Activated CD4-positive, alpha-beta T cell treated with anti-CD3 and anti-CD28 coated beads, Interleukin-2, amount 10 ng/mL, durations not matched to agents 24 days and 14 days (primary cell): ENCODE data around the gene GBGT1. TPM values are rescaled to one million over a fixed set of nuclear protein-coding genes. Genes with fewer than 3 reads are reported as not detected.
A peak's percentile ranks its signal among the peaks of the same experiment; 100 is the strongest.

Source experiments
- DNase-seq: peaks from one replicate; pipeline ENCODE4 v3.0.0; 2022
- H3K27ac Mint-ChIP-seq: one replicate; pipeline ENCODE4 v1.8.0; 2022; ENCODE audit warnings: mild to moderate bottlenecking, mixed read lengths
- H3K27me3 Mint-ChIP-seq: one replicate; pipeline ENCODE4 v1.8.0; 2022; ENCODE audit warnings: mixed read lengths
- H3K36me3 Mint-ChIP-seq: one replicate; pipeline ENCODE4 v1.8.0; 2022; ENCODE audit warnings: low read depth, mild to moderate bottlenecking, mixed read lengths
- H3K4me1 Mint-ChIP-seq: one replicate; pipeline ENCODE4 v1.8.0; 2021; ENCODE audit warnings: mixed read lengths
- H3K4me3 Mint-ChIP-seq: one replicate; pipeline ENCODE4 v1.8.0; 2022; ENCODE audit warnings: mild to moderate bottlenecking, moderate library complexity, mixed read lengths
- H3K9me3 Mint-ChIP-seq: one replicate; pipeline ENCODE4 v1.8.0; 2021; ENCODE audit warnings: mixed read lengths
- intact Hi-C: fragments of 100-400 bp; cut with micrococcal nuclease; formaldehyde crosslinking; loops from one replicate; pipeline ENCODE4 v1.15.1; 2023
- total RNA-seq: library from RNA; stranded (reverse); gene quantifications from 2 replicates; pipeline ENCODE4 v1.2.3, GENCODE V29; 2022

Gene GBGT1
- total RNA-seq, 1 donor from 2014 or later, result 8.2 TPM

DNA sequence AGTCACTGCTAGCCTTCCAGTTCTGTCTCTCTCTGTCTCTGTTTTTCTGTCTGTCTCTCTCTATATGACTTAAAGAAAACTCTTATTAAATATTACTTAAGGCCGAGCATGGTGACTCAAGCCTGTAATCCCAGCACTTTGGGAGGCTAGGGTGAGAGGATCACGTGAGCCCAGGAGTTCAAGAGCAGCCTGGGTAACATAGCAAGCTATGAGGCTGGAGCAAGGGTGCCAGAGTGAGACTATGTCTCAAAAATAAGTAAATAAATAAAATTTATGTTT lies 1.7 kb upstream of the GBGT1 start:
- H3K9me3 Mint-ChIP-seq, result no peaks in the 10 kb centered on the region
- intact Hi-C loops, result no loop called here
- H3K27me3 Mint-ChIP-seq, result peaks cover 4% of the 10 kb centered on the region
- no peaks in the 10 kb centered on the region for H3K36me3 Mint-ChIP-seq
- peaks cover 4% of the 10 kb centered on the region for H3K4me1 Mint-ChIP-seq
- no peak overlapping the region for H3K27ac Mint-ChIP-seq
- DNase-seq, result no peak
- no peak overlapping the region for H3K4me3 Mint-ChIP-seq

DNA sequence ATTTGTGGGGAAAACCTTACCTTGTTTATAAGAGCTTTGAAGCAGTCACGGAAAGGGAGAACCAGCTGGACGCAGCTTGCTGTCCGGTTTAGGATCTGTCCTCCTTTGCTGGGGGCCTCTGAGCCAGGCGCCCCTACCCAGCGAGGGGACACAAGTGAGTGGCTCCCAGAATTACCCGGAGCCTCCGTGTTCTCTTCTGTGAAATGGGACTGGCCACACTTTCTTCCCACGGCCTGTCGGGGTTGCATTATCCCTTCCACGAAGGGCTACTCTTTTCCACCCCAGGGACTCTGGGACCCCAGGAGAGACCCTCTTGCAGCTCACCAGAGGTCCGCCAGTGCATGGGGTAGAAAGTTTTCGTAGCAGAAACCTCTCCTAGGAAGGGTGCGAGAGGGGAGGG lies 477 bp upstream of the GBGT1 start:
- intact Hi-C loops, result no loop called here
- Mint-ChIP-seq H3K27me3 (peaks cover 4% of the 10 kb centered on the region), H3K4me1 (peaks cover 4% of the 10 kb centered on the region), H3K27ac (no peak overlapping the region), H3K4me3 (peak overlapping the region; percentile 84), H3K36me3 (peaks cover 4% of the 10 kb centered on the region), H3K9me3 (no peaks in the 10 kb centered on the region)
- DNase-seq, result no peak

DNA sequence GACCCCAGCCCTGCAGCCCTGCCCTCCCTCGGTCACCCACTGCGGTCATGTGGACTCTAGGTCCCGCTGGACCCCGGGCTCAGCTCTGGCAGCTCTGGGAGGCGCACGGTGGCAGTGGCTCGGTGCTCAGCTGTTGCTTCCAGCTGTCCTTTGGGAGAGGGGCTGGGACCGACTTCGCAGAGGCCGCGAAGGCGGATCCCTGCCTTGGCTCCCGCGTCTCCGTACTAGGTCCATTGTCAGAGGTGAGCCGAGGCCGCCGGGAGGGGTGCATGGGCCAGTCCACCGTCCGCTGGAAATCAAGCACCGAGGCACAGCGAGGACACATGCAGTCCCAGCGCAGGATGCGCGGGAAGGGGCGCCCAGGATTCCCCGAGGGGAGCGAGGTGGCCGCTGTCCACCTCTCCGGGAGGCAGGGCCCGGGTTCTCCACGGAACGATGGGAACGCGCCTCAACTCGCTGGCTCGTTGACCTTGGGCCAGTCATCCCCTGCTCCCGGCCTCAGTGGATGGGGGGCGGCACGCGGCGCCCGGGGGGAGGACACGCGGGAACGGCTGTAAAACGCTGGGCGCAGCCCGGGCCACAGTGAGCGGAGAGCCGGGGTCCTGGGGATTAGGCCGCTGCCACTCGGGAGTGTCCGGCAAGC lies 732 bp downstream of the GBGT1 start:
- Mint-ChIP-seq H3K4me1 (peaks cover 4% of the 10 kb centered on the region), H3K27me3 (peaks cover 4% of the 10 kb centered on the region), H3K4me3 (peak overlapping the region; percentile 84), H3K27ac (no peak overlapping the region), H3K9me3 (no peaks in the 10 kb centered on the region), H3K36me3 (peaks cover 4% of the 10 kb centered on the region)
- intact Hi-C loops, result no loop called here
- no peak for DNase-seq

DNA sequence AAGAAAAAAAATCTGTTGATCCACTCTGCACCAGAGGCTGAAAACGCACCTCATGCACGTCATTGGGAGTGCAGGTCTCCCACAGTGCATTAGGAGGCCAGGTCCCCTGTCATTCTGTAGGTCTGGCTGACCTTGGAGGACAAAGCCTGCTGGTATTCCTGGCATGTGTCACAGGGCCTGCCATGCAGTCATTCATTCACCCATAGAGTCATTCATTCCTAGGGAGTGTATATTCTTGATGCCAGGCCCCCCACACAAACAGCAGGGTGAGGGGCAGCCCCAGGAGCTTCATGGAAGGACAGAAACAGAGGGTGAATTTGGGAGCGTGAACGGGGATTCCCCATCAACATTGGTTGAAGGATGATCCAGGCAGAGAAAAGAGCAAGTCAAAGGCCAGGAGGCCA lies 2.2 kb downstream of the GBGT1 start:
- Mint-ChIP-seq H3K4me1 (peaks cover 4% of the 10 kb centered on the region), H3K27me3 (peaks cover 4% of the 10 kb centered on the region), H3K4me3 (peak overlapping the region; percentile 65), H3K27ac (no peak overlapping the region), H3K9me3 (no peaks in the 10 kb centered on the region), H3K36me3 (peaks cover 4% of the 10 kb centered on the region)
- intact Hi-C loops, result no loop called here
- no peak for DNase-seq

DNA sequence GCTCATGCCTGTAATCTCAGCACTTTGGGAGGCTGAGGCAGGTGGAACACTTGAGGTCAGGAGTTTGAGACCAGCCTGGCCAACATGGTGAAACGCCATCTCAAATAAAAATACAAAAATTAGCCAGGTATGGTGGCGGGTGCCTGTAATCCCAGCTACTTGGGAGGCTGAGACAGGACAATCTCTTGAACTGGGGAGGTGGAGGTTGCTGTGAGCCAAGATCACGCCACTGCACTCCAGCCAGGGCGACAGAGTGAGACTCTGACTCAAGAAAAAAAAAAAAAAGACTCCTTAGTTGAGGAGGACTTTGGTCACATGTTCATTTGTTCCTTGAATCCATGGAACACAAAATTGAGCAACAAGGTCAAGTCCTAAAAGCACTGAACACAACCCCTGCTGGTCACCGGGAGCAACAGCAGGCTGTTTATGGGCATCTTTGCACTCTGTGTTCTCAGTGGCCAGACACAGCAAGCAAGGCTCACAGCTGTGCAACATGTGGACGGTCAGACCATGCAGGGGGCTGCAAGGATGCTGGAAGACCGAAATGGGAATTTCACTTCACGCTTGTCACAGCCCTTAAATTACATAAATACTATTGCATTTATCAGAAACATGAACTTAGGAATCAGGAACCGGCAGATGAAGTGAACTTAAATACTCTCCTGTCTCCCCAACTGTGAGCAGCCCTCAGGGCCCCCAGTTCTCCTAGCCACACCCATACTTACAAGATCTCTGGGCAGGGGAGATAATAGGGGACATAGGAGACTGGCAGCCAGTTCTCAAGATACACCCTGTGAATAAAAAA lies 2.8 kb downstream of the GBGT1 start:
- peak; percentile 82 for DNase-seq
- Mint-ChIP-seq H3K27ac (no peak overlapping the region), H3K4me3 (peak overlapping the region; percentile 55), H3K36me3 (peaks cover 4% of the 10 kb centered on the region), H3K9me3 (no peaks in the 10 kb centered on the region), H3K27me3 (peaks cover 4% of the 10 kb centered on the region), H3K4me1 (peaks cover 4% of the 10 kb centered on the region)
- intact Hi-C loops, result no loop called here

DNA sequence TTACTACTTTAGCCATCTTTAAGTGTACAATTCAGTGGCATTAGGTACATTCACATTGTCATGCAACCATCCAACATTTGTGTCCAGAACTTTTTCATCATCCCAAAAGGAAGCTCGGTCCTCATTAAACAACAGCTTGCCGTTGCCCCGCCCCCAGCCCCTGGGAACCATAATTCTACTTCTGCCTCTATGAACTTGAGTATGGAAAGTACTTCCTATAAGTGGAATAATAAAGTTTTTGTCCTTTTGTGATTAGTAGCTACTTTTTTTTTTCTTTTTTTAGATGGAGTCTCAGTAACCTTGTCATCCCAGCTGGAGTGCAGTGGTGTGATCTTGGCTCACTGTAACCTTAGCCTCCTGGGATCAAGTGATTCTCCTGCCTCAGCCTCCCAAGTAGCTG lies 5.0 kb downstream of the GBGT1 start:
- no peaks in the 10 kb centered on the region for H3K9me3 Mint-ChIP-seq
- peaks cover 4% of the 10 kb centered on the region for H3K36me3 Mint-ChIP-seq
- no peak overlapping the region for H3K27ac Mint-ChIP-seq
- intact Hi-C loops, result no loop called here
- H3K27me3 Mint-ChIP-seq, result peaks cover 2% of the 10 kb centered on the region
- no peak overlapping the region for H3K4me3 Mint-ChIP-seq
- DNase-seq, result no peak
- peaks cover 2% of the 10 kb centered on the region for H3K4me1 Mint-ChIP-seq

DNA sequence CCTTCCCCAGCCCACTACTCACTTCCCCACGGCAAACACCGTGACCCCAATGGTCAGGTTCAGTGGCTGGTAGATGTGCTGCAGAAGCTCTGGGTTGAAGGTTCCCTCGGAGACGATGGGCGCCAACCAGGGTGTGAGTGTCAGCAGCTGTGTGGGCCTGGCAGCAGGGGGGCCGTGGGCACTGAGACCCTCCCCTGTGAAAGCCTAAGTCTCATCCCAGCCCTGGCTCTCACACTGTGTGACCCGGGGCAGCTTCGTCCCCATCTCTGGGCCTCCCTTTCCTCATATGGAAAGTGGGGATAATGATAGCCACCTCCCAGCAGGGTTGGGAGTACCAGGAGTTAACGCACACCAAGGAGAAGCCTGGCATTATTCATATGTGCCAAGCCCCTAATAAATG lies 8.6 kb downstream of the GBGT1 start:
- peaks cover 4% of the 10 kb centered on the region for H3K36me3 Mint-ChIP-seq
- no peaks in the 10 kb centered on the region for H3K9me3 Mint-ChIP-seq
- intact Hi-C loops, result no loop called here
- no peak for DNase-seq
- no peaks in the 10 kb centered on the region for H3K27me3 Mint-ChIP-seq
- no peaks in the 10 kb centered on the region for H3K4me1 Mint-ChIP-seq
- H3K4me3 Mint-ChIP-seq, result no peak overlapping the region
- H3K27ac Mint-ChIP-seq, result no peak overlapping the region

DNA sequence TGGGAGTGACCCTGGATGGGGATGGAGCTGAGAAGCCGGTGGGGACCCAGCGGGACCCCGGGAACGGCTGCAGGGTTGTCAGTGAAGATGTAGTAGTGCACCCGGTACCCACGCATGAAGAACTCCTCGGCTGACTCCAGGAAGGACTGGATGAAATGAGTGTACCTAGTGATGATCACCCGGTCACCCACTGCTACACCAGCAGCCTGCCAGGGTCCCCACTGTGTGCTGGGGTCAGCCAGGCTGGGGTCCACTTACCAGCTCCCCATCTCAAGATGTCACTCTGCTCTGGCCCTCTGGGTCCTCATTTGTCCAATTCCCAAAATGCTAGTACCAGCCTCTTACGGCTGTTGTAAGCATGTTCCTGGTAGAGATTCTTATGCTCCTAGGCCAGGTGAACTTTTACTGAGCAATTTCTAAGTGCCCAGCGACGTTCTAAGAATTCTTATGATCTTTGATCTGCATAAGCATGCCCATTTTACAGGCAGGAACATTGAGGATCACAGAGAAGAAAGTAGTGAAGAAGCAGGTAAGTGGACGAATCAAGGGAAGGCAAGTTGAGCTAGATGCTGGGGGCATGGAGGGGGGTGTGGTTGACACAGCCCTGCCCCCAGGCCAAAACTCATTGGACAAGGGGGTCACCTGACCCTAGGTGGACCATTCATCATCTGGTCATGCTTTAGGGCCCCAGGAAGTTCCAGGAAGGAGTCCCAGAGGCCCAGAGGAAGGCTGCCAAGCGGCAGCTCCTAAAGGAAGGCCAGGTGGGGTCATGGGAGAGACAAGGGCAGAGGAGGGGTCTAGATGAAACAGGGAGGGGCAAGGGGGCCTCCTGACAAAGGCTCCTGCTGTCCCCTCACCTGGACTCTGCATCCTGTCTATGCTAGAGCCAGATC lies 9.4 kb downstream of the GBGT1 start:
- intact Hi-C loops, result no loop called here
- Mint-ChIP-seq H3K4me3 (no peak overlapping the region), H3K36me3 (no peaks in the 10 kb centered on the region), H3K27me3 (no peaks in the 10 kb centered on the region), H3K9me3 (no peaks in the 10 kb centered on the region), H3K4me1 (peaks cover 2% of the 10 kb centered on the region), H3K27ac (no peak overlapping the region)
- DNase-seq, result no peak

DNA sequence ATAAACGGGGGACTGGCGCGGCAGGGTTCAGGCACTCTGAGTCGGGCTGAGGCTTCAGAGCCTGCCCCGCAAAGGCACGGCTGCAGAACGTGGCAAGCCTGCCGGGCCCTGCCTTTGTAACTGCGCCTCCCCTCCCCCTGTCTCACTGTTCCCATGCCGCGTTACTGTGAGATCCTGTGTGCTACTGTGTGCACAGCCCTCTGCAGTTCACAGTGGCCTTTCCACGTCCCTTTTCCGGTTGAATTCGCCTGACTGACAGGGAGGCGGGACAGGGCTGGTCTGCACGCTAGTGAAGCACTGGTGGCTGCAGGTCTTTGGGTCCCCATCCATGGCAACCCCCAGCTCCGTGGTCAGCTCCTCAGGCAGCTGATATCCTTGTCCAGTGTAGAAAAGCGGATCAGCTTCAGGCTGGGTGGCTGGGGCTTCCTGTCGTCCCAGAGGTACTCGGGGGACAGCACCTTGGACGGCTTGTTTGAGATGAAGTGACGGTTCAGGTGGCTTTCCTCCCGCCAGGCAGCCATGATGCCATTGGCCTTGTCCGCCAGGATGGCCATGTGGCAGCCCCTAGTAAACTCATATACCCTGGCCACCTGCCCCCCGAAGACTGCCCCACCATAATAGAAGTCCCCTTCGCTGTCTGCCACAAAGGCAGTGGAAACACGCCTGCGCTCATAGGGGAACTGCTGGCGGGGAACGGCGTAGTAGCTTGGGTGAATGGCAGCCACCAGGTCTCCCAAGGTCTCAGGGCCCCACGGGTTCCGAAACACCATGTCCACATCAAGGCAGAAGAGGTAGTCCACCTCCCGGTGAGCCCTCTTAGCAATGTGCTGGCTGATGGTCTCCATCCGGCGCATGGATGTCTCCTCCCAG lies 10.3 kb downstream of the GBGT1 start:
- intact Hi-C loops, result no loop called here

DNA sequence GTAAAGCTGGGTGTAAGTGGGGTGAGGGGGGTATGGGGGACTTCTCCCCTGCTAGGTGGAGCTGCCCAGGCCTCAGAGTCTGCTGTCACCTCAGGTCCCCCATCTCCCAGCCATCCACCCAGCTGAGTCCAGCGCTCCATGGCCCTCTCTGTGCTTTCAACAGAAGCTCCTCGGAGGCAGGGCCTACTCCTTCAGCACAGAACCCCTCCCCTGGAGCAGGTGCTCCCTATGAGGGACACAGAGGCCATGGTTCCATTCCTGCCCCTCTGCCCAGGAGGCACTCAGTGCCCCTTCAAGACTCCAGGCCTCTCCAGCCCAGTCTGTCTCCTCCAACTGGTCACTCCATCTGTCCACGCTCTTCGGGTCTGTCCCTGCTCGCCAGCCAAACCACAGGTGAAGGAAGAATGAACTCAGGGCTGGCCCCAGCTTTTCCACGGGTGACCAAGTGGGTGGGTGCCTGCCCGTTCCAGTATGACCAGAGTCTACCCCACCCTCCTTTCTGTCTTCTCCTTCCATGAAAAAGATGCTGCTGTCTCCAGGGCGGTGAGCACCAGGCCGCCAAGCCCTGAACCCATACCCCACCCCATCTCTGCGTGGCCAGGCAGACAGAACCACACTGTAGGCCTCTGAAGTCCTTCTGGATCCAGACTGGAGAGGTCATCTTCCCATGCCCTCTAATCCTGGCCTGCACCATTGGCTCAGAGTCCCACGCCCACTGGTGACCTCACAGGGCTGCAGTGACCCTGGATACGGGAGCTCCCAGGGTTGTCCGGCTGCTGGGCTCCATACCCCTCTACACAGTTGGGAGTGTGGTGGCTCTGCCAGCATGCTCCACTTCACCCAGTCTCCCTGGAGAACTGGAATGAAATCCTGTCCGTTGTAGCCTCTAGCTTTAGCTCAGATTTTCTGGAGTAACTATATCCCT lies 11.9 kb downstream of the GBGT1 start:
- H3K4me3 Mint-ChIP-seq, result peak overlapping the region; percentile 50
- peaks cover 7% of the 10 kb centered on the region for H3K36me3 Mint-ChIP-seq
- H3K9me3 Mint-ChIP-seq, result no peaks in the 10 kb centered on the region
- DNase-seq, result no peak
- H3K27ac Mint-ChIP-seq, result no peak overlapping the region
- H3K4me1 Mint-ChIP-seq, result peaks cover 11% of the 10 kb centered on the region
- intact Hi-C loops, result no loop called here
- H3K27me3 Mint-ChIP-seq, result no peaks in the 10 kb centered on the region

More for the DNA sequence above, 10.3 kb downstream of the GBGT1 start:
- Mint-ChIP-seq H3K36me3 (no peaks in the 10 kb centered on the region), H3K27ac (no peak overlapping the region), H3K9me3 (no peaks in the 10 kb centered on the region), H3K4me1 (peaks cover 2% of the 10 kb centered on the region), H3K27me3 (no peaks in the 10 kb centered on the region), H3K4me3 (no peak overlapping the region)
- no peak for DNase-seq

DNA sequence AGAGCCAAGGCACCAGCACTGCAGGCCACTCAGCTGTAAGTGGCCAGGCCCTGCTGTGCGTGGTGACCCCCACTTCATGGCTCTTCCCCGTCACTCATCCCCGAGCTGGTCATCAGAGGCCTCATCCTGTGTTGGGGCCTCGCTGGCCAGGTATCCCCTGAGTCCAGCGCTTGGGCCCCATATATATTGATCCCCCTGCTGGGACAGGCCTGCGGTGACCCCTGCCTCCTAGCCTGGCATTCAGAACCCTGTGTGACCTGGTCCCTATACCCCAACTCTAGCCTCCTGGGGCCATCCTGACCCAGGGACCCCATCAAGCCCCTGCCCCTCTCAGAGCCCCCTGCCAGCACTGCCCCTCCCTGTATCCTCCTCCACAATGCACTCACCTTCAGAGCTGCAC lies 12.7 kb downstream of the GBGT1 start:
- peaks cover 15% of the 10 kb centered on the region for H3K4me1 Mint-ChIP-seq
- H3K9me3 Mint-ChIP-seq, result no peaks in the 10 kb centered on the region
- peak overlapping the region; percentile 14 for H3K4me3 Mint-ChIP-seq
- peaks cover 7% of the 10 kb centered on the region for H3K36me3 Mint-ChIP-seq
- no peak for DNase-seq
- peak overlapping the region; percentile 55 for H3K27ac Mint-ChIP-seq
- intact Hi-C loops, result no loop called here
- no peaks in the 10 kb centered on the region for H3K27me3 Mint-ChIP-seq

DNA sequence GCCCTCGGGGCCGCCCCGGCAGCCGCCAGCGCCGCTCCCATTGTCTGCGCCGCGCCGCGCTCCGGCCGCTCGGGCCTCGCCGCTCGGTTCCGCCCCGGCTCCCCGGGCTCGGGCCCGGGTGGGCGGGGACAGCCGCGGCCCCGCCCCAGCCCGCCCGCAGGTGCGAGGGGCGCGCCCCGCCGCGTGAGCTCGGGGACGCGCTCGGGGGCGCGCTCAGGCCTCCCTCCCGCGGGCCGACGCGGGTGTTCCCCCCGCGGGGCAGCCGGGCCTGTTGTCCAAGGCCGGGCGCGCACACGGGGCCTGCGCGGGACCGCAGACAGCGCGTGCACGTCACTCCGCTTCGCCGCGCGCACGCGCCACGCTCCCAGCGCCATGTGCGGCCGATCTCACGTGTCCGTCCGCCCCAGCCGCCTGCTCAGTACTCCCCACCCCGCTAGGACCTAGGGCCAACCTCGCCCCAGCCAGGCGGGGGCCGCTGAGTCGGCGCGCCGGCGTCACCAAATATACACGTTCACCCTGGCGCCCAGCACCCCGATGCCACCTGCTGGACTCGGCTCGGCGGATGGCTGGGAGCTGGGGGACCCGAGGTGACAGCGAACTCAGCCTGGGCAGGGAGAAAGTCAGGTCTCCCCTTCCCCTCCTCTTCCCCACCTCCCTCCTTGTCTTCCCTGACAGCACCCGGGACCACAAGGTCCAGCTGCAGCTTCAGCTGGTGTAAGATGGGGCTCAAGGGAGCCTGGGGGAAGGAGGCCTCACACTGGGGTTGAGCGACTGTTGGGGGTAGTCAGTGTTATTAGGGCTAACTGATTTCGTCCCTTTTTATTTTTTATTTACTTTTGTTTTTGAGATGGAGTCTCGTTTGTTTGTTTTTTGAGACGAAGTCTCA lies 14.3 kb downstream of the GBGT1 start:
- peak; percentile 94 for DNase-seq
- H3K27ac Mint-ChIP-seq, result peak overlapping the region; percentile 82
- peaks cover 11% of the 10 kb centered on the region for H3K36me3 Mint-ChIP-seq
- H3K4me1 Mint-ChIP-seq, result peaks cover 29% of the 10 kb centered on the region
- intact Hi-C loops, result loop anchor here (2.0 to 10.0 kb wide), 3 partner anchors 119 to 275 kb away; partner anchors contain the start of genes AK8, GTF3C5 and SPACA9
- H3K27me3 Mint-ChIP-seq, result no peaks in the 10 kb centered on the region
- peak overlapping the region; percentile 78 for H3K4me3 Mint-ChIP-seq
- no peaks in the 10 kb centered on the region for H3K9me3 Mint-ChIP-seq
